ENCODE measurements around the gene ENTPD6.

The ENTPD6 gene

GRCh38 chr20:25247956-25248785 is 52.7 kb downstream of the ENTPD6 start, which contains the start of gene PYGB (continued):
- TF ChIP-seq ZNF146 (tag by site-specific recombination; IDR thresholded peaks at IDR 0.05) (peak; percentile 21; the same call in 1 of the 2 replicates), ZNF138 (tag by site-specific recombination; IDR thresholded peaks at IDR 0.05; ENCODE audit: borderline replicate concordance) (no peak), KLF9 (tag by site-specific recombination; IDR thresholded peaks at IDR 0.05; ENCODE audit: low read depth) (peak; percentile 92), ZNF670 (tag by site-specific recombination; IDR thresholded peaks at IDR 0.05; ENCODE audit: low read depth) (no peak), ZNF449 (tag by site-specific recombination; IDR thresholded peaks at IDR 0.05) (no peak; the same call in 1 of the 2 replicates), ZNF792 (tag by site-specific recombination; IDR thresholded peaks at IDR 0.05) (no peak), SP7 (tag by site-specific recombination; IDR thresholded peaks at IDR 0.05) (peak; percentile 80), ZBTB17 (tag by site-specific recombination; IDR thresholded peaks at IDR 0.05) (no peak), ZNF169 (tag by site-specific recombination; IDR thresholded peaks at IDR 0.05) (no peak), ZNF777 (tag by site-specific recombination; IDR thresholded peaks at IDR 0.05; ENCODE audit: borderline replicate concordance) (no peak), ZNF335 (tag by site-specific recombination; conservative IDR thresholded peaks at IDR 0.05) (peak; percentile 92), ZNF544 (tag by site-specific recombination; IDR thresholded peaks at IDR 0.05) (no peak), GLIS1 (tag by site-specific recombination; IDR thresholded peaks at IDR 0.05) (peak; percentile 30), ZNF157 (tag by site-specific recombination; IDR thresholded peaks at IDR 0.05) (no peak), YY1 (tag by site-specific recombination; IDR thresholded peaks at IDR 0.05) (peak; percentile 71; the same call in 1 of the 2 replicates), ZBTB8A (tag by site-specific recombination; IDR thresholded peaks at IDR 0.05) (peak; percentile 89), ZNF391 (tag by site-specific recombination; IDR thresholded peaks at IDR 0.05; ENCODE audit: borderline replicate concordance, low read depth) (peak; percentile 91; the same call in 1 of the 2 replicates), ZBTB6 (tag by site-specific recombination; IDR thresholded peaks at IDR 0.05) (peak; percentile 99)
- TF ChIP-seq, protein P1, sequence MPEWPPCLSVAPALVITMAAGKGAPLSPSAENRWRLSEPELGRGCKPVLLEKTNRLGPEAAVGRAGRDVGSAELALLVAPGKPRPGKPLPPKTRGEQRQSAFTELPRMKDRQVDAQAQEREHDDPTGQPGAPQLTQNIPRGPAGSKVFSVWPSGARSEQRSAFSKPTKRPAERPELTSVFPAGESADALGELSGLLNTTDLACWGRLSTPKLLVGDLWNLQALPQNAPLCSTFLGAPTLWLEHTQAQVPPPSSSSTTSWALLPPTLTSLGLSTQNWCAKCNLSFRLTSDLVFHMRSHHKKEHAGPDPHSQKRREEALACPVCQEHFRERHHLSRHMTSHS (tag by site-specific recombination; IDR thresholded peaks at IDR 0.05) = no peak
- TF ChIP-seq, protein P2, sequence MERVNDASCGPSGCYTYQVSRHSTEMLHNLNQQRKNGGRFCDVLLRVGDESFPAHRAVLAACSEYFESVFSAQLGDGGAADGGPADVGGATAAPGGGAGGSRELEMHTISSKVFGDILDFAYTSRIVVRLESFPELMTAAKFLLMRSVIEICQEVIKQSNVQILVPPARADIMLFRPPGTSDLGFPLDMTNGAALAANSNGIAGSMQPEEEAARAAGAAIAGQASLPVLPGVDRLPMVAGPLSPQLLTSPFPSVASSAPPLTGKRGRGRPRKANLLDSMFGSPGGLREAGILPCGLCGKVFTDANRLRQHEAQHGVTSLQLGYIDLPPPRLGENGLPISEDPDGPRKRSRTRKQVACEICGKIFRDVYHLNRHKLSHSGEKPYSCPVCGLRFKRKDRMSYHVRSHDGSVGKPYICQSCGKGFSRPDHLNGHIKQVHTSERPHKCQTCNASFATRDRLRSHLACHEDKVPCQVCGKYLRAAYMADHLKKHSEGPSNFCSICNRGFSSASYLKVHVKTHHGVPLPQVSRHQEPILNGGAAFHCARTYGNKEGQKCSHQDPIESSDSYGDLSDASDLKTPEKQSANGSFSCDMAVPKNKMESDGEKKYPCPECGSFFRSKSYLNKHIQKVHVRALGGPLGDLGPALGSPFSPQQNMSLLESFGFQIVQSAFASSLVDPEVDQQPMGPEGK (tag by site-specific recombination; IDR thresholded peaks at IDR 0.05) = 0 out of 2 replicates have a peak, but pooled peaks have one; percentile 5
- TF ChIP-seq, protein P3, sequence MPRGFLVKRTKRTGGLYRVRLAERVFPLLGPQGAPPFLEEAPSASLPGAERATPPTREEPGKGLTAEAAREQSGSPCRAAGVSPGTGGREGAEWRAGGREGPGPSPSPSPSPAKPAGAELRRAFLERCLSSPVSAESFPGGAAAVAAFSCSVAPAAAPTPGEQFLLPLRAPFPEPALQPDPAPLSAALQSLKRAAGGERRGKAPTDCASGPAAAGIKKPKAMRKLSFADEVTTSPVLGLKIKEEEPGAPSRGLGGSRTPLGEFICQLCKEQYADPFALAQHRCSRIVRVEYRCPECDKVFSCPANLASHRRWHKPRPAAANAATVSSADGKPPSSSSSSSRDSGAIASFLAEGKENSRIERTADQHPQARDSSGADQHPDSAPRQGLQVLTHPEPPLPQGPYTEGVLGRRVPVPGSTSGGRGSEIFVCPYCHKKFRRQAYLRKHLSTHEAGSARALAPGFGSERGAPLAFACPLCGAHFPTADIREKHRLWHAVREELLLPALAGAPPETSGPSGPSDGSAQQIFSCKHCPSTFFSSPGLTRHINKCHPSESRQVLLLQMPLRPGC (tag by site-specific recombination; IDR thresholded peaks at IDR 0.05) = peak; percentile 82
- TF ChIP-seq, protein P4, sequence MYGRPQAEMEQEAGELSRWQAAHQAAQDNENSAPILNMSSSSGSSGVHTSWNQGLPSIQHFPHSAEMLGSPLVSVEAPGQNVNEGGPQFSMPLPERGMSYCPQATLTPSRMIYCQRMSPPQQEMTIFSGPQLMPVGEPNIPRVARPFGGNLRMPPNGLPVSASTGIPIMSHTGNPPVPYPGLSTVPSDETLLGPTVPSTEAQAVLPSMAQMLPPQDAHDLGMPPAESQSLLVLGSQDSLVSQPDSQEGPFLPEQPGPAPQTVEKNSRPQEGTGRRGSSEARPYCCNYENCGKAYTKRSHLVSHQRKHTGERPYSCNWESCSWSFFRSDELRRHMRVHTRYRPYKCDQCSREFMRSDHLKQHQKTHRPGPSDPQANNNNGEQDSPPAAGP (tag by site-specific recombination; IDR thresholded peaks at IDR 0.05) = peak; percentile 74
- TF ChIP-seq, protein P5, sequence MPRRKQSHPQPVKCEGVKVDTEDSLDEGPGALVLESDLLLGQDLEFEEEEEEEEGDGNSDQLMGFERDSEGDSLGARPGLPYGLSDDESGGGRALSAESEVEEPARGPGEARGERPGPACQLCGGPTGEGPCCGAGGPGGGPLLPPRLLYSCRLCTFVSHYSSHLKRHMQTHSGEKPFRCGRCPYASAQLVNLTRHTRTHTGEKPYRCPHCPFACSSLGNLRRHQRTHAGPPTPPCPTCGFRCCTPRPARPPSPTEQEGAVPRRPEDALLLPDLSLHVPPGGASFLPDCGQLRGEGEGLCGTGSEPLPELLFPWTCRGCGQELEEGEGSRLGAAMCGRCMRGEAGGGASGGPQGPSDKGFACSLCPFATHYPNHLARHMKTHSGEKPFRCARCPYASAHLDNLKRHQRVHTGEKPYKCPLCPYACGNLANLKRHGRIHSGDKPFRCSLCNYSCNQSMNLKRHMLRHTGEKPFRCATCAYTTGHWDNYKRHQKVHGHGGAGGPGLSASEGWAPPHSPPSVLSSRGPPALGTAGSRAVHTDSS (tag by site-specific recombination; IDR thresholded peaks at IDR 0.05) = no peak
- TF ChIP-seq, protein P6, sequence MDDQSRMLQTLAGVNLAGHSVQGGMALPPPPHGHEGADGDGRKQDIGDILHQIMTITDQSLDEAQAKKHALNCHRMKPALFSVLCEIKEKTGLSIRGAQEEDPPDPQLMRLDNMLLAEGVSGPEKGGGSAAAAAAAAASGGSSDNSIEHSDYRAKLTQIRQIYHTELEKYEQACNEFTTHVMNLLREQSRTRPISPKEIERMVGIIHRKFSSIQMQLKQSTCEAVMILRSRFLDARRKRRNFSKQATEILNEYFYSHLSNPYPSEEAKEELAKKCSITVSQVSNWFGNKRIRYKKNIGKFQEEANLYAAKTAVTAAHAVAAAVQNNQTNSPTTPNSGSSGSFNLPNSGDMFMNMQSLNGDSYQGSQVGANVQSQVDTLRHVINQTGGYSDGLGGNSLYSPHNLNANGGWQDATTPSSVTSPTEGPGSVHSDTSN (CRISPR knock-in tag; IDR thresholded peaks at IDR 0.05) = peak; percentile 53; the same call in 1 of the 2 replicates
- TF ChIP-seq, protein P7, sequence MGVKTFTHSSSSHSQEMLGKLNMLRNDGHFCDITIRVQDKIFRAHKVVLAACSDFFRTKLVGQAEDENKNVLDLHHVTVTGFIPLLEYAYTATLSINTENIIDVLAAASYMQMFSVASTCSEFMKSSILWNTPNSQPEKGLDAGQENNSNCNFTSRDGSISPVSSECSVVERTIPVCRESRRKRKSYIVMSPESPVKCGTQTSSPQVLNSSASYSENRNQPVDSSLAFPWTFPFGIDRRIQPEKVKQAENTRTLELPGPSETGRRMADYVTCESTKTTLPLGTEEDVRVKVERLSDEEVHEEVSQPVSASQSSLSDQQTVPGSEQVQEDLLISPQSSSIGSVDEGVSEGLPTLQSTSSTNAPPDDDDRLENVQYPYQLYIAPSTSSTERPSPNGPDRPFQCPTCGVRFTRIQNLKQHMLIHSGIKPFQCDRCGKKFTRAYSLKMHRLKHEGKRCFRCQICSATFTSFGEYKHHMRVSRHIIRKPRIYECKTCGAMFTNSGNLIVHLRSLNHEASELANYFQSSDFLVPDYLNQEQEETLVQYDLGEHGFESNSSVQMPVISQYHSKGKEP (tag by site-specific recombination; IDR thresholded peaks at IDR 0.05) = peak; percentile 12; the same call in 1 of the 2 replicates

All from HEK293 (cell line).